Stimulated activated CD8-positive, alpha-beta memory T cell treated with anti-CD3 and anti-CD28 coated beads, Interleukin-15, amount 100 ng/mL, for 1 hour (primary cell): ENCODE results near the gene TMEM26.
"Not testable (repeated sequence)": the region's sequence is repeated elsewhere in the genome, so short reads cannot be mapped to it uniquely, and the experiment has no call there.

Experiments used
- DNase-seq: peaks from one replicate; pipeline ENCODE4 v3.0.0-alpha.2; 2020; ENCODE audit warnings: low read depth

The TMEM26 gene

GRCh38 chr10:61398366-61399129 is 54.6 kb downstream of the TMEM26 start:
- no peak for DNase-seq

DNA sequence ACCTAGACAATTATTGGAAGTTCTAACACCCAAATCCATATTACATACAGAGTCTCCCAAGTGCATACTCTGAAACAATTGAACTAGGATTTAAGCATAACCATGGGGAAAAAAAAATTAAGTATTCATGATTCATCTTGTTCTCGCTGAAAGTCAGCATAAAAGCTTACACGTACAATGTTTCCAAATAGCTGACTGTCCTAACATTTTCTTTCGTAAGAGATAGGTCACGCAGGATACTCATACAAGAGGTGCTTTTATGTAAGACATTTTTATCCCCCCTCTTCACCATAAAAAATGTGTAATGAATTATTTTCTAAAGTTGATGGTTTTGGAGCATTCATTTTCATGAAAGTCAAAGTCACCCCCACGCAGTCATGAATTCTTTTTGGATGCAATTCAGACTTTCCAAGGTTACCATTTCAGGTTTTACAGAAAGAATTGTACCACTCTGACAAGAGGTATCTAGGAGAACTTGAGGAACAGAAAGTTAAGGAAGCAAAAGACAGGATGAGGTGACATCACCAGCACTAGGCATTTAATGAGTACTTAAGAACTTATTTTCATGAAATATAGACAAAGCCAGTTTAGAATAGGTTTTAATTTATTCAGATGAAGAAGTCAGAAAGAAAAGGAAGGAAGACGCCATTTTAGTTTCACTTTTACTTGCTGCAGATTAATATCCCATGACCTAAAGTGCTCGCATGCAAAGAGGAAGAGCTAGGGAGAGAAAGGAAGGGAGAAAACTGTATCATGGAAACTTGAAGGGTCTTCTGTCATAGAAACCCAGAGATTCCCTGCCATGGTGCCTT is 55.8 kb downstream of the TMEM26 start:
- DNase-seq = no peak

DNA sequence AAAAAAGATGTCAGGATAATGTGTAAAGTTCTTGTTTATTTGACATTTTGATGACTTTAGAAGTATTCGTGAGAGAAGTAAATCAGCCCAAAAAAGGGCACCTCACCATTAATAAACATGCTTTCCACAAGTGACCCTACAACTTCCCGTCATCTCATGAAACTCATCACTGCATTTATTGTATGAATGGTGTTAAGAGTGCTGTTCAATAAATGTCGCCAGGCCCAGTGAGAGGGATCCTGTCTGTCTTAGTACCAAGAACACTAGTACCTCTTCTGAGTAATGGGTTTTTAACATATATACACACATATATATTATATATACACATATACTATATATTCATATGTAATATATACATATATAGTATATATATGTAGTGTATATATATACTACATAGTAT is 61.9 kb downstream of the TMEM26 start:
- no peak for DNase-seq

- DNase-seq = no peak
These were observed 62.3 kb downstream of the TMEM26 start for GRCh38 chr10:61390851-61391250.

DNA sequence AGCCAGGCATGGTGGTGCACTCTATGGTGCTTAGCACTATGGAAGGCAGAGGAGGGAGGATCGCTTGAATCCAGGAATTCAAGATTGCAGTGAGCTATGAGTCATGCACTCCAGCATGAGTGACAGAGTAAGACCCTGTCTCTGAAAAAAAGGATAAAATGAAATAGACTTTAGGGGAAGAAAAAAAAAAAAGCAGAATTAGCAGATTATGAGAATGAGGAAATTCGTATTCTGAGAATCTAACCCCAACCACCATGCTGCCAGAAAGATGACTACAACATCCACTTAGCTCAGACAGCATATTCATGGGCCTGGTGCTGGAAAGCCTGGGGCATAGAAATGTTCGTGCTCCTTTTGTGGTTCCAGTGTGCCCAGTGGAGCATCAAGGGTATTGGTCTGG is 63.3 kb downstream of the TMEM26 start:
- no peak for DNase-seq

- DNase-seq = not testable (repeated sequence)
These were observed 64.2 kb downstream of the TMEM26 start for GRCh38 chr10:61388986-61389385.

GRCh38 chr10:61385231-61386001 is 67.8 kb downstream of the TMEM26 start:
- DNase-seq = no peak

GRCh38 chr10:61381153-61381552 is 72.0 kb downstream of the TMEM26 start:
- DNase-seq = not testable (repeated sequence)

DNA sequence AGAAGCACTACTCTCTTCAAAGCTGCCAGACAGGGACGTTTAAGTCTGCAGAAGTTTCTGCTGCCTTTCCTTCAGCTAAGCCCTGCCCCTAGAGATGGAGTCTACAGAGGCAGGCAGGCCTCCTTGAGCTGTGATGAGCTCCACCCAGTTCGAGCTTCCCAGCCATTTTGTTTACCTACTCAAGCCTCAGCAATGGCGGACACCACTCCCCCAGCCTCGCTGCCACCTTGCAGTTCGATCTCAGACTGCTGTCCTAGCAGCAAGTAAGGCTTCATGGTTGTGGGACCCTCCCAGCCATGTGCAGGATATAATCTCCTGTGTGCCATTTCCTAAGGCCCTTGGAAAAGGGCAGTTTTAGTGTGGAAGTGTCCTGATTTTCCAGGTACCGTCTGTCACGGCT is 74.3 kb downstream of the TMEM26 start:
- no peak for DNase-seq

DNA sequence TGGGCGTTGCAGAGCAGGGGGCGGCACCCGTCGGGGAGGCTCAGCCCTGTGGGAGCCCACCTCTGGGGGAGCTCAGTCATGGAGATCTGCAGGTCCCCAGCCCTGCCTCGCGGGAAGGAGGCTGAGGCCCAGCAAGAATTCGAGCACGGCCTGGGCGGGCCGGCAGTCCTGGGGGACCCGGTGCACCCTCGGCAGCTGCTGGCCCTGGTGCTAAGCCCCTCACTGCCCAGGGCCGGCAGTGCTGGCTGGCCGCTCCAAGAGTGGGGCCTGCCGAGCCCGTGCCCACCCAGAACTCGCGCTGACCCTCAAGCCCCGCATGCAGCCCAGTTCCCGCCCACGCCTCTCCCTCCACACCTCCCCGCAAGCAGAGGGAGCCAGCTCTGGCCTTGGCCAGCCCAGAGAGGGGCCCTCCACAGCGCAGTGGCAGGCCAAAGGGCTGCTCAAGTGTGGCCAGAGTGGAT is 76.2 kb downstream of the TMEM26 start:
- DNase-seq = no peak

DNA sequence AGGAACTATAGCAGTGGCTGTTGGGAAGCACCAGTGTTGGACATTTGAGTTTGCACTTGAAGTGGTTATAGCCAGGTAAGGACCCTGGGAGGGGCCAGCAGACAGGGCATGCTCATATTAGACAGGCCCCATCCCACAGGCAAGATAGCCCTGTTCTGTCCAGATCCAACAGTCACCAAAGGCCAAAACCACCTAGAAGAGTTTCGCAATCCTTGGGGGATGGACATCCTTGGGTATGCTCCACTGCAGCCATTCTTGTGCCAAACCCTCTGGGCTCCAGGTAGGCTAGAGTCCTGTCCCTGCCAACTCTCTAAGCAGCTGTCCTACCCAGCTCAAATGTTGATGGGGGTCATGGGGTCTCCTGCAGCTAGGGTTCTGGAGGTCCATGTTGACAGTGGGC is 76.8 kb downstream of the TMEM26 start:
- DNase-seq = no peak

DNA sequence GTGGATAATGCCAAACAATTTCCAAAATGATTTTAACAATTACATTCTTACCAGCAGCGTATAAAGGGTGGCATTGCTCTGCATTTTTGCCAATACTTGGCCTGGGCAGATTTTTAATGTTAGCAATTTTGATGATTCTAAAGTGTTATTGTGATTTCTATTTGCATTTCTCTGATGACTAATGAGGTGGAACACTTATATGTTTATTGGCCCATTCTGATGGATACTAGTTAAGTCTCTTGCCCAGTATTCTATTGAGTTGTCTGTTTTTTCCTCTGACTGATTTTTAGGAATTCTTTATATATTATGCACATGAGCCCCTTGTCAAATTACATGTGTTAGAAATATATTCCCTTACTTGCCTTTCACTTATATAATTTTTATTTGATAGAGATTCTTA is 86.8 kb downstream of the TMEM26 start:
- no peak for DNase-seq

- no peak for DNase-seq
These were observed 88.6 kb downstream of the TMEM26 start for GRCh38 chr10:61364619-61365018.

DNA sequence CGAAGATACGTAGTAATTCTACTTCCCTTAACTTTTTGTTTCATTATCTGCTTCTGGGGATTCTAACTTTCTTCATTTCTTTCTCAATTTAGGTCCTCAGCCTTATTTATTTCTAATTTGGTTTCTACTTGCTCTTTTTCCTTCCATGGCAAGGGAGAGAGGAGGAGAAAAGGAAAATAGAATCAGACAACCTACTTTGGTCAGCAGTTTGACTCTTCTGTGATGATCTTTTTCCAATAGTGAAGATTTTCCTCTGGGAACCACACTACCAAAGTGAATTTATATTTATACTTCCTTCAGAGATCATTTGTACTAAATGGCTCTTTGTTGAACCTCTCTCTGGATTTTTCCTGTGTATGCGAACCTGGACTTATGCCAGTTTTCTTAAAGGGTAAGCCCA is 90.2 kb downstream of the TMEM26 start:
- no peak for DNase-seq

DNA sequence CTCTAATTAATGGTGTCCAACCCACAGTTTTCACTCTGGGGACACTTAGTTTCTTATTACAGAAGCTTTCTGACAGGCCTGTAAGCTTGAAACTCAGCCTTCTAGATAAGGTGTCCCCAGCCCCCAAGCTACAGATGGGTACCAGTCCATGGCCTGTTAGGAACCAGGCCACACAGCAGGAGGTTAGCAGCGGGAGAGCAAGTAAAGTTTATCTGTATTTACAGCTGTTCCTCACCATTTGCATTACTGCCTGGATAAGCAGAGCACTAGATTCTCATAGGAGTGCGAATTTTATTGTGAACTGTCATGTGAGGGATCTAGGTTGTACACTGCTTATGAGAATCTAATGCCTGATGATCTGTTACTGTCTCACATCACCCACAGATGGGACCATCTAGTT is 93.7 kb downstream of the TMEM26 start:
- DNase-seq = no peak

GRCh38 chr10:61357687-61358086 is 95.5 kb downstream of the TMEM26 start:
- DNase-seq = no peak
